GM23248 (cell line): ENCODE measurements around the gene RASAL2. TPM values are rescaled to one million over a fixed set of nuclear protein-coding genes. Genes with fewer than 3 reads are reported as not detected.

Source experiments
- DNase-seq: peaks from one replicate; pipeline ENCODE4 v3.0.0-alpha.2; 2015
- H2AFZ ChIP-seq: fragments of 200-600 bp; sonication (generic); 2 replicates; pipeline ENCODE4 v1.6.1; 2016; ENCODE audit warnings: antibody characterized with exemption
- H3F3A ChIP-seq: fragments of 200-600 bp; sonication (generic); 2 replicates; pipeline ENCODE4 v1.6.1; 2016; ENCODE audit warnings: mild to moderate bottlenecking, antibody characterized with exemption, mixed run types; ENCODE audit not compliant: insufficient read depth
- H3K27ac ChIP-seq: fragments of 200-600 bp; sonication (generic); 2 replicates; pipeline ENCODE4 v1.5.1; 2016; ENCODE audit warnings: mild to moderate bottlenecking
- H3K27me3 ChIP-seq: fragments of 200-600 bp; sonication (generic); replicated peaks from 2 replicates; pipeline ENCODE4 v1.6.1; 2016; ENCODE audit warnings: mild to moderate bottlenecking; ENCODE audit not compliant: insufficient read depth
- H3K36me3 ChIP-seq: fragments of 200-600 bp; sonication (generic); 2 replicates; pipeline ENCODE4 v1.6.1; 2016; ENCODE audit warnings: low read depth, mild to moderate bottlenecking
- H3K4me1 ChIP-seq: fragments of 200-600 bp; sonication (generic); 2 replicates; pipeline ENCODE4 v1.6.1; 2016; ENCODE audit warnings: mild to moderate bottlenecking; ENCODE audit not compliant: insufficient read depth
- H3K4me2 ChIP-seq: fragments of 200-600 bp; sonication (generic); one replicate; pipeline ENCODE4 v1.6.1; 2016; ENCODE audit warnings: mild to moderate bottlenecking; ENCODE audit not compliant: unreplicated experiment
- H3K4me3 ChIP-seq: fragments of 200-600 bp; sonication (generic); 2 replicates; pipeline ENCODE4 v1.5.1; 2016; ENCODE audit warnings: mild to moderate bottlenecking
- H3K79me2 ChIP-seq: fragments of 200-600 bp; sonication (generic); 2 replicates; pipeline ENCODE4 v1.6.1; 2016; ENCODE audit warnings: mild to moderate bottlenecking; ENCODE audit not compliant: insufficient read depth
- H3K9ac ChIP-seq: fragments of 200-600 bp; sonication (generic); 2 replicates; pipeline ENCODE4 v1.6.1; 2016; ENCODE audit warnings: mild to moderate bottlenecking
- H3K9me2 ChIP-seq: fragments of 200-600 bp; sonication (generic); 2 replicates; pipeline ENCODE4 v1.6.1; 2016; ENCODE audit warnings: mixed run types, mild to moderate bottlenecking, moderate library complexity; ENCODE audit not compliant: insufficient read depth
- H3K9me3 ChIP-seq: fragments of 200-600 bp; sonication (generic); one replicate; pipeline ENCODE4 v1.6.1; 2017; ENCODE audit warnings: low read depth
- H4K20me1 ChIP-seq: fragments of 200-600 bp; sonication (generic); 2 replicates; pipeline ENCODE4 v1.6.0; 2016; ENCODE audit not compliant: insufficient read depth
- EZH2 ChIP-seq: fragments of 200-600 bp; sonication (generic); IDR thresholded peaks from 2 replicates; pipeline ENCODE4 v1.6.1; 2018; ENCODE audit warnings: antibody characterized with exemption, mild to moderate bottlenecking; ENCODE audit not compliant: insufficient read depth, poor library complexity, severe bottlenecking
- EZH2phosphoT487 ChIP-seq: fragments of 200-600 bp; sonication (generic); IDR thresholded peaks from 2 replicates; pipeline ENCODE4 v1.6.1; 2018; ENCODE audit warnings: antibody characterized with exemption, moderate library complexity, mild to moderate bottlenecking, low read depth; ENCODE audit not compliant: insufficient read depth
- WGBS, 2 experiments: methylation state at CpG; one replicate each; pipeline ENCODE4 v1.1.6; 2015 to 2017; ENCODE audit warnings: low lambda C conversion rate in 2 of 2, low coverage in 1 of 2; ENCODE audit errors: missing lambda C conversion rate in 2 of 2; 5-methylcytosine and 5-hydroxymethylcytosine counted together
- in situ Hi-C: fragments of 300-500 bp; cut with MboI; formaldehyde crosslinking; loops from 2 replicates; pipeline ENCODE4 v1.15.0; 2020
- polyA plus RNA-seq: library from polyadenylated mRNA; unstranded; fragments of >200 nt; fragmentation: Nextera tagmentation; extraction: Ambion mirVana; gene quantifications from 2 replicates; pipeline ENCODE4 v1.2.1, GENCODE V29; 2016
- total RNA-seq: library from RNA; depleted of rRNA; stranded (reverse); fragments of >200 nt; shearing (Covaris generic); gene quantifications from 2 replicates; pipeline ENCODE4 v1.2.3, GENCODE V29; 2014

The RASAL2 gene
- total and polyA plus RNA-seq, 2 experiments from 2014 or later, result 10.1 to 23.1 TPM

GRCh38 chr1:178484698-178485225 lies 390.9 kb downstream of the RASAL2 start:
- in situ Hi-C loops, result no loop called here
- 46 to 56% methylated on average over 3 of the region's 3 CpGs for WGBS, 2 experiments
- Histone ChIP-seq H2AFZ (no peak overlapping the region), H3F3A (peaks cover 16% of the 10 kb centered on the region), H3K36me3 (no peaks in the 10 kb centered on the region; the same call in 1 of the 2 replicates), H3K9me3 (no peaks in the 10 kb centered on the region), H3K27ac (no peak overlapping the region), H3K4me1 (no peaks in the 10 kb centered on the region), H3K4me2 (no peak overlapping the region), H3K4me3 (no peak overlapping the region), H3K9me2 (no peaks in the 10 kb centered on the region), H4K20me1 (no peaks in the 10 kb centered on the region), H3K27me3 (no peaks in the 10 kb centered on the region), H3K79me2 (no peaks in the 10 kb centered on the region), H3K9ac (no peak overlapping the region)
- no peak for DNase-seq
- TF ChIP-seq EZH2phosphoT487 (no peak), EZH2 (no peak)

DNA sequence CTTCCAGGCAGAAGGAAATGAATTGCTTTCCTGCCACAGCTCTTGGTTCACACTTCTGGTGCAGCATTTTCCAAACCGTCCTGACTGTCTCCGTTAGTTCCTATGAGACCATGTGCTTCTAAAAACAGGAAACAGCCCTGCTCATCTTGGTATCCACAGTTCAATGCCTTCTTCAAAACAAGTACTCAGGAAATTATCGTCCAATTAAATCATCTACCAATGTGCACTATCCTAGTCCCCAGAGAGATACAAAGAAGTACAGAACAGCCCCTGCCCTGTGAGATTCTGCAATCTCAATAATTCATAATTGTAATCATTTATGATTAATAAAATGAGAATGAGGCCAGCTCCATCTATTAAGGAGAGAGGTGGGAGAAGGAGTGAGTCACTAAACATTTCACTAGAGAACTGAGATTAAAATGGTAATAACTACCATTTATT lies 391.7 kb downstream of the RASAL2 start:
- Histone ChIP-seq H3K4me2 (no peak overlapping the region), H3F3A (peaks cover 16% of the 10 kb centered on the region), H3K9me2 (no peaks in the 10 kb centered on the region), H3K4me1 (no peaks in the 10 kb centered on the region), H3K36me3 (no peaks in the 10 kb centered on the region), H3K9me3 (no peaks in the 10 kb centered on the region), H3K9ac (no peak overlapping the region), H4K20me1 (no peaks in the 10 kb centered on the region), H3K79me2 (no peaks in the 10 kb centered on the region), H3K27ac (no peak overlapping the region), H3K27me3 (no peaks in the 10 kb centered on the region), H2AFZ (no peak overlapping the region), H3K4me3 (no peak overlapping the region)
- WGBS, 2 experiments, result 25 to 31% methylated on average over 3 of the region's 3 CpGs
- TF ChIP-seq EZH2phosphoT487 (no peak), EZH2 (no peak)
- peak; percentile 9 for DNase-seq
- in situ Hi-C loops, result no loop called here

- Histone ChIP-seq H3K9me2 (no peaks in the 10 kb centered on the region), H3K79me2 (no peaks in the 10 kb centered on the region), H3K36me3 (no peaks in the 10 kb centered on the region), H4K20me1 (no peaks in the 10 kb centered on the region), H3K9ac (no peak overlapping the region), H2AFZ (peak overlapping the region; percentile 65; the same call in 1 of the 2 replicates), H3K27ac (no peak overlapping the region), H3K4me3 (no peak overlapping the region), H3K9me3 (no peaks in the 10 kb centered on the region), H3F3A (peaks cover 16% of the 10 kb centered on the region), H3K4me2 (peak overlapping the region; percentile 48), H3K4me1 (no peaks in the 10 kb centered on the region), H3K27me3 (no peaks in the 10 kb centered on the region)
- in situ Hi-C loops, result no loop called here
- TF ChIP-seq EZH2, result no peak
- 36 to 41% methylated on average over 44 to 50 of the region's 54 CpGs for WGBS, 2 experiments
- DNase-seq, result peak; percentile 17
Observed at GRCh38 chr1:178486100-178487069, 392.5 kb downstream of the RASAL2 start.

DNA sequence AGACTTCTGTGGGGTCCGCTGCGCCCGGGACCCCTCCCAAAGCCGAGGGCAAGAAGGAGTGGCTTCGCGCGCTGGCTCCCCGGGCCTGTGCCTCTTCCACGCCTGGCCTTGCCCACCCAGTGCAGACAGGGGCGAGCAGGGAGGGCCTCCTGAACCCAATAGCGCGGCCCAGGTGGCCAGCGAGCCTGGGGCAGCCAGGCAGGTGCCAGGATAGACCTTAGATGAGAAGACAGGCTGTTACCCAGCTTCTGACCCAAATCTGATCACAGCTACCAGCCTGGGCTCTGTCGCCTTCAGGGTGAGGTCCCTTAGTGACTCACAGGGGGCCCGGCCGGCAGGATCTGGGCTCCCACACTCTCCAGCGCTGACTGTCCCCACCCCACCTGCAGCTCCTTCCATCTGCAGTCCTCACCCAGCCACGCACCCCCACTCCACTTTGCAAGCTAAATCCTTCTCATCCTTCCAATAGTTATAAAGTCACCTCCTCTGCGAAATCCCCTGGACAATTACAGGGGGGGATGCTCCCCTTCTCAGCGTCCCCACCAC lies 393.2 kb downstream of the RASAL2 start:
- H3K9ac ChIP-seq, result no peak overlapping the region
- H3K9me3 ChIP-seq, result no peaks in the 10 kb centered on the region
- no peaks in the 10 kb centered on the region for H3K36me3 ChIP-seq
- no peaks in the 10 kb centered on the region for H3K79me2 ChIP-seq
- H3K4me2 ChIP-seq, result peak overlapping the region; percentile 48
- H4K20me1 ChIP-seq, result no peaks in the 10 kb centered on the region
- H3K4me1 ChIP-seq, result no peaks in the 10 kb centered on the region
- H3F3A ChIP-seq, result peaks cover 15% of the 10 kb centered on the region
- no peak overlapping the region for H3K4me3 ChIP-seq
- no peaks in the 10 kb centered on the region for H3K27me3 ChIP-seq
- no peaks in the 10 kb centered on the region for H3K9me2 ChIP-seq
- in situ Hi-C loops, result no loop called here
- peak overlapping the region; percentile 65; the same call in 1 of the 2 replicates for H2AFZ ChIP-seq
- no peak overlapping the region for H3K27ac ChIP-seq
- DNase-seq, result peak; percentile 16
- WGBS, 2 experiments, result 37 to 45% methylated on average over 16 to 17 of the region's 20 CpGs
- no peak for TF ChIP-seq EZH2phosphoT487
